HG02943 (cell line): Measurements from ENCODE around the gene ICE2.

Experiments
- ATAC-seq: cut with Tn5 transposase; IDR thresholded peaks from one replicate; pipeline ENCODE4 v1.9.1; 2021; ENCODE audit warnings: mild to moderate bottlenecking, low read depth, moderate library complexity; ENCODE audit not compliant: unreplicated experiment

The ICE2 gene

DNA sequence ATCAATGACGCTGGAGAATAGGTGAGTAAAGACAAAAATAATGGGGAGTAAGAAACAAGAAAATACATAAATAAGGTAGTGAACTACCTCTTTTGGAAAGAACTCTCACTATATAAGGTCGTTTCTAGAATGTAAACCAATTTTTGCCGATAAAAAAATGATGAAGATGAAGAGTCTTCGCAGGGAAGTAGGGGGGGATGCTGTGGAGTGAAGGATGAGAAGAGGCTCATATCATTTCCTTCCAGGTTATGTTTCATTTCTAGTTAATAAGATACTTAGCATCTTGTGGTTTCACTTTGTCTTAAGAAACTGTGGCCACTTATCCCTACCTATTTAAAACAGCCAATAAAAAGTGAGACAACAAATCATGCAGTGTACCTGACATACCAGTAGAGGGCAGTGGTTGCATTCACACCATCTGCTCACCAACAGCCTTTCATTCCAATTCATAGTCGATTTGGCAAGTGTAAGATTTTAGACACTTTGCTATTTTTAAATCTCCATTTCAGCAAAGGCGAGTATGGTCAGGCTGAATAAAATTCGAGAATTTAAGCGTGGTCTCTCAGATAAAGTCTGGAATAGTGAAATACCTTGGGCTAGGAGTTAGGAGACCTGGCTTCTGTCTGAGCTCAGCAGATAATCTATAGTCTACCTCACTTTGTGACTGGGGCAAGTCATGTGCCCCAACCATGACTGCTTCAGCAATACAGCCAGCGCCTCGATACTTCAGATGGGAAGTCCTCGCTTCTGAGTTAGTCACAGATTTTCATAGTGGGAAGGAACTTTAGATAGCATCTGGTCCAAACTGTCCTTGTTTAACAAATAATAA lies 28.9 kb upstream of the ICE2 start:
- peak; percentile 92 for ATAC-seq

DNA sequence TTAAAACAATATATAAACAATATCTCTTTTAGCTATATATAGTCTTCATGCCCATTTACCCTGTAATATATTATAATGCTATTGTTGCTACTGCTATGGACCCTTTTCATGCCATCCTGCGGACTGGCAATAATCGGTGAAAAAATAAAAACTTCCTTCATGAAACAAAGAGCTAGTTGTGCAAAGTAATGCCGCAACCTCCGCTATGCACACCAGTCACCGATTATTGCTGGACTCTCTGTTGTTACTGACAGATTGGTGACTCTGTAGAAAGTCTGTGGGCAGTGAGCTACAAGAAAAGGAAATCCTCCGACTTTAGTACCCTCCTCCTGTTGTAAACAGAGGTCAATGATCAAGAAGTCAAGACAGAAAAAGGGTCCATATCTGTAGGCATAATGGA lies 17.9 kb upstream of the ICE2 start:
- ATAC-seq = no peak

DNA sequence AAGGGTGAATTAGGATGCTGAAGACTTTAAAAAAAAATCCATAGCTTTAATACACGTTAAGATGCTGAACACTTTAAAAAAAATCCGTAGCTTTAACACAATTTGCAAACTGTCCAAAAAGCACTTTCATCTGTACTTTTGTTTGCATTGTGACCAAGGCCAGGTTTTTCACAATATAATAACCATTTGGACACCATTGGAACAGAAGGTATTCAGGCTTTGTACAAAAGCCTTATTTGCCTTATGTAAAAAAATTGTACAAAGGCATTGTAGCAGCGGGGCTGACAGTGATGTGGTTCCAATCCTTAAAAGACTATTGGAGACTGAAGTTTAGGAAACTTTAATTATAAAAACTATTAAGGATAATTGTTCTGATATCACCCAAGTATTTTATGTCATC lies 15.2 kb upstream of the ICE2 start:
- ATAC-seq = no peak

DNA sequence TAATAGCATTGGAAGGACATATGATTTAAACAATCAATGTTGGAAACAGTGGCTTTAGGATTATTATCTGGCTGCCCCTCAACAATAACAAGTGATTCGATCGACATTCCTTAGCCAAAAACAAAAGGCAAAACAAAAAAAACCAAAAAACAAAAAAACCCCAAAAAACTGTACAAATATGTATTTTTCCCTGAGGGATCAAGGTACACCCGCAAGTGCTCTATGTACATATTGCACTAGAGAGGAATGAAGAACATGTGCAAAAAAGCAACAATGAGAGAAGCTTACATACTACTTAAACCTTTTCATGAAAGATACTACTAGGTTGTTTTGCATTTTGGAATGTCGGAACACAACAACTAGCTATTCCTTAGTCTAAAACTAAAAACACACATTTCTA lies 14.2 kb upstream of the ICE2 start:
- no peak for ATAC-seq

DNA sequence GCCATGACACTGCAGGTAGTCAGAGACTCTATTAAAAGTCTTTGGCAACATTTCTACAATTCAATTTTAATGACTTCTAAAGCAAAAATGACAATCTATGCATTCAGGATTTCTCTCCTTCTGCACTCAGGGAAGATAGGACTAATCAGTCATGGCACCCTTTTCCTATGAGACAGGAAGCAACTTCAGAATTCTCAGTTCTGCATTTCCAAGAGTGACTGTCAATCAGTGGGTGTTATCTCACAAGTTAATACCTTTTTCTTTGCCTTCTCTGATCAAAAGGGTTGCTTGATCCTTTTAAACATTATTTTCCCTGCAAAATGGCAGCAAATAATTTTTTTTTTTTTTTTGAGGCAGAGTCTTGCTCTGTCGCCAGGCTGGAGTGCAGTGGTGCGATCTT lies 7.8 kb upstream of the ICE2 start:
- ATAC-seq = no peak

DNA sequence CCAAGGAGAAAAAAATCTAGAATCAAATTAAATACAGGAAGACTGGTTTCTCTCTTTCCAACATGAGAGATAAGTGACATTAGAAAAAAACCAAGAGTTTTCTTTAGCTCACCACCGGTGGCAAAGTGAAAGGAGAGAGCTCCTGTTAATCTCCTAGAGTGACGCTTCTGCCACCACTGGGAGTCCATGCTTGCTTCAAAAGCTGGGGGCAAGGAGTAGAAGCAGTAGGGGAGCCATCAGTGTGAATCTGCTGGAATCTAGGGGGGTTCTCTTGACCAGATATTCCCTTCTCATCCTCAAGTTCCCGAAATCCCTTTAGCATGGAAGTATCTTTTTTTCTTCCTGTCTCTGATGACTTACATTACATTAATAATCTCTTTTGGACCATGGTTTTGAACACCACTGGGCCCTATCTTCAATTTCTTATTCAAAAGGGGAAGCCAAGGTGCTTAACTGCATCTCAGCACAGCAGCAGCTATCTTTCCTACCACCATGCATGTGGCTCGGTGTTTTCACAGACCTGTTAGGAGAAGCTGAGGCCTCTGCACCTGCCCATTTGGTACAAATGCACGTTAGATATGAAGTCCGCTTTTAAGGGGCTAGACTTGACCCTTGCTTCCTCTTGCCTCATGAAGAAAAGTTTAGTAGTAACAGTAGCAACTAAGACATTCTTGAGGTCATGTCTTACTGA lies 6.6 kb upstream of the ICE2 start:
- ATAC-seq = no peak

DNA sequence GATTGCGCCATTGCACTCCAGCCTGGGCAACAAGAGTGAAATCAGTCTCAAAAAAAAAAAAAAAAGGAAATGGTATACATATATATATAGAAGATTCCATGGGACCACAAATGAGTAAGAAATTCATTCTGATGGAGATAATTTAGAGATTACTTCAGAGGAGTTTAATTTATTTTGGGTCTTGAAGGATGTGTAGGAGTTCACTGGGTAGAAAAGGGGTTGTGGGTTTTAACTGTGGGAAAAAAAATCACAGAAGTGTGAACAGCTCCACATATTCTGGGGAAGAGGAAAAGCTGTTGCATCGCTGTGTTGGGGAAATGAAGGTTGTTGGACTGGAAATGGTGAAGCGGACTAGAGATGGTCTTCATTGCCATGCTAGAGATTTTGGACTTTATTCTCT lies 4.1 kb upstream of the ICE2 start:
- no peak for ATAC-seq

DNA sequence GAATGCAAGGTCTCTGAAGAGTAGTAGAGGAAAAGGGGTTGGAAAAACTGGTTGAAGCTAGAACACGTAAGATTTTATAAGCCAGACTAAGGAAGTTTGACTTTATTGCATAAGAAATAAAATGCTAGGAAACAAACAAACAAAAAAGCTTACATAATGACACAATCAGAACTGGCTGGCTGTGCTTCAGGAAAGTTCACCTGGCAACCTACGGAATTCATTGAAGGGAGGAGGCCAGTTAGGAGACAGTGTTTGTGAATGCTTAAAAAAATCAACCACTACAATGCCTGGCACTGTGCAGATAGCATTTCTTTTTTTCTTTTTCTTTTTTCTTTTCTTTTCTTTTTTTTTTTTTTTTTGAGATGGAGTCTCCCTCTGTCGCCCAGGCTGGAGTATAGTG lies 1.9 kb upstream of the ICE2 start:
- ATAC-seq = no peak

DNA sequence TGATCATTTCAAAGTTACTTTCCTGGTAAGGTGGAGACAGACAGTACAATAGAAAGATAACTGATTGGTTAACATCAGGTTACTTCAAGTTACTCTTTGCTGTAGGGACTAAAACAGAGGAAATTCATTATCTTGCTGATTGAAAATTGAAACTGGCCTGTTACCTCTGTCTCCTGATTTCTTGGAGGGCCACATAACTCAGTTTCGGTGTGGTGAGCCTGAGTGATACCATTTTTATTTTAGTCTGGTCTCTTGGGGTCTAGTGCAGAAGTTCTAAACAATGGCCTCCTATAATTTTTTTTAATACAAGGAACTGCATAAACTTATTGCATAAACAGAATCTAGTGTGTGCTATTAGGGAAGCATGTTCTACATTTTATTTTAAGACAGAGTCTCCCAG lies 1.2 kb upstream of the ICE2 start:
- no peak for ATAC-seq

DNA sequence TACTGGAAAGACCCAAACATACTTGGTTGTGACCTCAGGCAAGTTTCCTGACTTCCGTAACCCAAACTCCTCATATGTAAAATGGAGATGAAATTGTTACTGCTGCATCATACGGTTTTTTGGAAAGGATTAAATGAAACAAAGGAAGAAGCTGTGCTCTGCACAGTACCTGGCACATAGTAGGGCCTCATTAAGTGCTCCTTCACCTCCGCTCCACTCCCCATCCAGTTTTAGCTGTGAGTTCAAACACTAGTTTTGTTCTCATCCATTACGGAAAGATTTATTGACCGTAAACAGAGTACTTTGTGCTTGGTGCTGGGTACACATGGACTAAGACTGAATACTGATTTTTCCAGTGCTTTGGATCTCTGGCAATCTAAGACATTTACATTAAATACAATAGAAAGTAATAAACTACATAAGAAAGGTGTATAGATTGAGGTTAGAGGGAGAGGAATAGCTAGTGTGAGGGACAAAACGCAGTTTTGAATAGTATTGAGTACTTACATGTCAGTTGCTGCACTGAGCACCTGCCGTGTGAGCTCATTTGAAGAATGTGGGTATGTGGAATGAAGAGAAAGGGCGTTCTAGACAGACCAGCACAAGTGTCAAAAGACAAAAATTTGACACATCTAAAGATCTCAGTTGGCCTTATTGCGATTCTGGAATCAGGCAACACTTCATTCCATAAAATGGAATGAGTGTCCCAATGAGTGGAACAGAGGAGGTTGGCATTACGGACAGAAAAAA lies 594 bp upstream of the ICE2 start:
- ATAC-seq = no peak

DNA sequence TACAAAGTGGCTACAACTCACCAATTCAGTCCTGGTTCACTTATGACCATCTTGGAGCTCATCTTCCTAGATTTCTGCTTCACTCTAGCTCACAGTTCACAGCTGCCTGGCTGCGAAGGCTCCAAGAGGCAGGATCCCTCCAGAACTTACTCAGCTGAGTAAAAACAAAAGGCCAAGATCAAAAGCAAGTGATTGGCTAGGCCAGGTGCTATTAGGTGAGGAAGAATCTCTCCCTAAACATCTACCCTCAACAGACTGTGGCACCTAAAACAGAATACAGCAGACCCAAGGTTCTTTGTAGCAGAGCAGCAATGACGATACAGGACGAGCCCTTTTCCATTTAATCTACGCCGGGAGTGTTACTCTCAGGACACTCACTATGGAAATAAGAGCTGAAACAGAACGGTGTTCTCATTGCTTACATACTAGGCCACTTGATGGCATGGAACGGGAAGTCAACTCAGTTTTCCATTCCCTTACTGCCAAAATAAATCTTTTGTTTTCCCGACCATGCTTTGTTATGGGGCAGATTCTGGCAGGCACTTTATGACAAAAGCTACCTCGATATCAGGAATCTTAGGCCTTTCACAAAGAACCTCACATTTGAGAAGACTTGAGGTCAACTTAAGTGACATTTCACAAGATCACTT lies 901 bp downstream of the ICE2 start:
- ATAC-seq = no peak

DNA sequence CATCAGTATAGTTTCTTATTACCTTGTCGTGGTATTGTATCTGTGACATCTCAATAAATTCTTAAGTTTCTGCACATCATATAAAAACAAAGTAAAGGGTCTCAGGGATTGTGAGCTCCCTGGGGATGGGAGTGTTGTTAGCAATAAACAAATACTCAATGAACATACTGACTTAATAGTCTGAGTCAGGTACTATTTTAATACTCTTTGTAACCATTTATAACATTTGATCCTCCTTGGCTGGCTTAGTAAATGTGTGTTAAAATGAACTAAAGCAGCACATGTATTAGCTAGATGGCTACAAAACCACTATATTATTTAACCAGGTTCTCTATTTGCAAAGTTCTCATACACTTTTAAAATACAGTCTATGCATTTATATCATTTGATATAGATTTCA lies 1.8 kb downstream of the ICE2 start:
- ATAC-seq = no peak

DNA sequence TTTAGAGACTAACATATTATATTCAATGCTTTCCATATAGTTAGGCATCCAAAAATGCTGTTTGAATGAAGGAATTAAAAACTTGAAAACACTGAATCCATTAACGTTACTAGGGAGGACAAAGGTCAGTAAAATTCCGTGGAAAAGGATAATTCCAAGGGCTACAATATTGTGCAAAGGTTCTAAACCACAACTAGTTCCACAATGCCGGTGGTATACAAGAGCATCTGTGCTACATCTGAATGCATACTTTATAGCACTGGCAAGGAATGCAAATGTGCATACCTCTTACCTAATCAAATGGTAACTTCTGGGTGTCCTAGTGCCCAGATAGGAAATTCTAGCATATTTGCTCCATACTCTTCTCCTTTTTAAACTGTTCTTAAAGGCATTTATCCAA lies 2.2 kb downstream of the ICE2 start:
- ATAC-seq = no peak

DNA sequence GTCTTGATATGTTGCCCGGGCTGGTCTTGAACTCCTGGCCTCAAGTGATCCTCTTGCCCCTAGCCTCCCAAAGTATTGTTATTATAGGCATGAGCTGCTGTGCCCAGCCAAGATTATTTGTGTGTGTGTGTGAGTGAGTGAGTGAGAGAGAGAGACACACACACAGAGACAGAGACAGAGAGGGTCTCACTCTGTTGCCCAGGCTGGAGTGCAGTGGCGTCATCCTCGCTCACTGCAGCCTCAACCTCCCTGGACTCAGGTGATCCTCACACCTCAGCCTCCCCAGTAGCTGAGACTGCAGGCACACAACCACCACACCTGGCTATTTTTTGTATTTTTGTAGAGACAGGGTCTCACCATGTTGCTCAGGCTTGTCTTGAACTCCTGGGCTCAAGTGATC lies 5.8 kb downstream of the ICE2 start:
- no peak for ATAC-seq

DNA sequence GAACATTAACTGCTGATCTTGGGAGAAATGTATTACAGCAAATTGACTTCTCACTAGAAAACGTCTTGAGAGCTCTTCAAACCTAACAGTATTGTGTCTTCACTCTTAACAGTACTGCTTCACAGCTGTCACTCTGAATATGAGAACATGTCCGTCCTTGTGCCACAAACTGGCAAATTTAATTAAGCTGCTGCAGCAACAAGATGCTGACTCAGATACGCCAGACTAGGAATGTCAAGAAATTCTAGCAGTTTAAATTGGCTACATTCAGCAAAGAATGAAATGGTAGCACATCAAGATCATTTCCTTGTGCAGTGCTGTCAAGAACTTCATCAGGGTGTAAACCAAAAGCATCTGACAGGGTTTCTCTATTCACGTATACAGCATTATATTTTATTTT lies 7.6 kb downstream of the ICE2 start:
- ATAC-seq = no peak

DNA sequence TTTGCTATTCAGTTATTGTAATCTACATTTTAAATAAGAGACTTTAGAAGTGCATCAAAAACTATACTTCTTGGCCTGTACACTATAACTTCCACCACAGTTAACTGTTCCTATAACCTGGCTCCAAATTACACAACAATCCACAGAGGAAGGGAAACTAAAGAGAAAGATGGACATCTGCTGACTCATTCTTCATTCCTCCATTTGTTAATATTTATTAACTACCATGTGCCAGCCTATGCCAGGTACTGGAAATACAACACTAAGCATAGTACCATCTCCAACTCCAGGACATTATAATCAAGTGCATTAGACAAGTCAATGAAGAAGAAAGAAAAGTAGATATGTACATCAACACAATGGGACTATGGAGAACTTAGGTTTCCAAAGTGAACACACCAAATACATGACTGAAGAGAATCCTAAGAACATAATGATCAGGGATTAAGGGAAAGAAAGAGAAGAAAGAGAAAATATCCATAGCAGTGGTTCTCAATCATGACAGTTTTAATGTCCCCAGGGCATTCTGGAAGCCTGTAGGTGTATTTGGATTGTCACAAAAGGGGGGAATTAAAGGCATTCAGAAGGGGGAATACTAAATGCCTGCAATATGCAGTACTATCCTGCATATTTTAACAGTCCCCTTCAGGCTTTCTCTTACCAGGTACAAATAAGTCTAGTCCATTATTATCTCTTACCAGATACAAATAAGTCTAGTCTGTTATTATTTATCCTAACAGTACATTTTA lies 8.9 kb downstream of the ICE2 start:
- no peak for ATAC-seq

DNA sequence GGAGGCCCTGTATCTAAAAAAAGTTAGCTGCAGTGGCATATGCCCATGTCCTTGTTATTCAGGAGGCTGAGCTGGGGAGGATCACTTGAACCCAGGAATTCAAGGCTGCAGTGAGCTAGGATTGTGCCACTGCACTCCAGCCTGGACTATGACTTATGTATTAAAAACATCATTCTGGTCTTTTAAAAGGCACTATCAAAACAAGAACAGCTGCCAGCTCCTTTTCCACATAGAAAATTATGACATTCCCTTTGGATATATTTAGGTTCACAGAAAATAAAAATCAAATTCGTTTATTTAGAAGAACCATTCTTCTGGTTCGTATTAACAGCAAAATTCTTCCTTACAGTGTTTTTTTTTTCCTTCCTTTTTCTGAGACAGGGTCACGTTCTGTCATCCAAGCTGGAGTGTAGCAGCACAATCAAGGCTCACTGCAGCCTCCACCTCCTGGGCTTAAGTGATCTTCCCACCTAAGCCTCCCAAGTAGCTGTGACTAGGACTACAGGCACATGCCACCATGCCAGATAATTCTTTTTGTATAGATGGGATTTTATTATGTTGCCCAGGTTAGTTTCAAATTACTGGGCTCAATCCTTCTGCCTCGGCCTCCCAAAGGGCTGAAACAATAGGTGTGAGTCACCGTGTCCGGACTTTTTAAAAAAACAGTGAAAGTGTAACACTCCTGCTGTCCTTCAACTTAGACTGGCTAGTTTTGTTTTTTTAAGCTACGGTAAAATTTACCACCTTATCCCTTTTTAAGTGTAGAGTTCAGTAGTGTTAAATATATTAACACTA lies 13.9 kb downstream of the ICE2 start:
- no peak for ATAC-seq

DNA sequence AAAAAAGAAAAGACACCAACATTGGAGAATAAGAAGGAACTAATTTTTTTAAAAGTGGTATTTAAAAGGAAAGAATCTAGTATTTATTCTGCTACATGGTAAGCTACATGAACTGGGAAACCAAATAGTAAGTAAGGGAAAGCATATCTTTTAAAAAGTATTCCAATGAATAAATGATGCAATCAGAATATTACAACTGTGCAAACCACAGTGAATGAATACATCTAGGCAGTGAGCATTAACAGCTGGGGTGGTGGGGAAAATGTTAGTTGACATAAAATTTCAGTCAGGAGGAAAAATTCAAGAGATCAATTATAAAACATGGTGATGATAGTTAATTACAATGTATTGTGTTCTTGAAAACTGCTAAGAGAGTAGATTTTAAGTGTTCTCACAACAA lies 16.9 kb downstream of the ICE2 start:
- ATAC-seq = no peak

DNA sequence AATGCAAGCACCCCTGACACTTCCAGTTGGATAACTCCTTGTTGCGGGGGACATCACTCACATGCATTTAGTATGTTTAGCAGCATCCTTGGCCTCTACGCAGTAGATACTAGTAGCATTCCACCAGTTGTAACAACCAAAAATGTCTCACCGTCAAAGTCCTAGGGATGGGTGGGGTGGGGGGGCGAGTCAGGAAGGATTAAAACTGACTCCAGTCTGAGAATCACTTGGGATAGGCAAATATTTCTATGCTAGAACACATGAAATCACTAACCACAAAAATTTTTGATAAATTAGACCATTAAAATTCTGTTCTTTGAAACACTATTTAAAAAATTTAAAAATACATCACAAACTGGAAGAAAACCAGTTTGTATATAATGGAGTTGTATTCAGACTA lies 18.0 kb downstream of the ICE2 start:
- ATAC-seq = no peak

DNA sequence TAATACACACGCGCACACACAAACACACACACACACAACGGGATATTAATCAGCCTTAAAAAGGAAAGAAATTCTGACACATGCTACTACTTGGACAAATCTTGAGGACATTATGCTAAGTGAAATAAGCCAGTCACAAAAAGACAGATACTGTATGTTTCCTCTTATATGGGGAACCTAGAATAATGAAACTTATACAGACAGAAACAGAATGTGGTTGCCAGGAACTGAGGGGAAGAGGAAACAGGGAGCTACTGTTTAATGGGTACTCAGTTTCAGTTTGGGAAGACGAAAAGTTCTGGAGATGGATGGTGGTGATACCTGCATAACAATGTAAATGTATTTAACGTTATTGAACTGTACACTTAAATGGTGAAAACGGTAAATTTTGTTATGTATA lies 20.2 kb downstream of the ICE2 start:
- no peak for ATAC-seq
